Measurements from ENCODE around the gene KIF13A. TPM values are rescaled to one million over a fixed set of nuclear protein-coding genes. Genes with fewer than 3 reads are reported as not detected.

The KIF13A gene
- total RNA-seq, 1 donor from 2014 or later = 38.4 TPM

GRCh38 chr6:17974570-17975368 lies 12.7 kb downstream of the KIF13A start:
- H3K4me1 Mint-ChIP-seq (ENCODE audit: low read depth, unreplicated experiment) = peaks cover 21% of the 10 kb centered on the region
- H3K9me3 Mint-ChIP-seq (ENCODE audit: unreplicated experiment) = no peaks in the 10 kb centered on the region
- Histone ChIP-seq H3K79me2 (ENCODE audit: insufficient read depth, low read length) (peaks cover 87% of the 10 kb centered on the region), H3K9me3 (ENCODE audit: insufficient read depth, low read depth, low read length) (no peaks in the 10 kb centered on the region), H3K4me2 (ENCODE audit: low read length) (no peak overlapping the region), H3K9ac (ENCODE audit: low read length) (no peak overlapping the region), H3K27ac (ENCODE audit: low read depth, low read length) (no peak overlapping the region), H3K4me1 (ENCODE audit: insufficient read depth, low read length) (no peaks in the 10 kb centered on the region), H3K27me3 (ENCODE audit: insufficient read depth, low read length) (no peaks in the 10 kb centered on the region), H3K4me3 (ENCODE audit: insufficient read depth, low read depth, low read length) (no peak overlapping the region), H4K20me1 (ENCODE audit: insufficient read depth, low read length) (peaks cover 16% of the 10 kb centered on the region), H3K36me3 (ENCODE audit: insufficient read depth, low read length) (no peaks in the 10 kb centered on the region), H2AFZ (ENCODE audit: low read depth, low read length) (no peak overlapping the region)
- FAIRE-seq = no peak
- no peak overlapping the region for H3K27ac Mint-ChIP-seq (ENCODE audit: unreplicated experiment)
- H3K36me3 Mint-ChIP-seq (ENCODE audit: low read depth, unreplicated experiment) = no peaks in the 10 kb centered on the region
- H3K4me3 Mint-ChIP-seq (ENCODE audit: unreplicated experiment) = no peak overlapping the region
- no peaks in the 10 kb centered on the region for H3K27me3 Mint-ChIP-seq (ENCODE audit: low read depth, unreplicated experiment)
- TF ChIP-seq EZH2 (IDR thresholded peaks at IDR 0.05; ENCODE audit: insufficient read depth, low read length) = no peak
- no peak for TF ChIP-seq CTCF (IDR thresholded peaks at IDR 0.05; ENCODE audit: insufficient read depth, low read depth, low read length)
- DNase-seq (ENCODE audit: low read depth) = no peak

- peaks cover 4% of the 10 kb centered on the region for H3K36me3 Mint-ChIP-seq (ENCODE audit: low read depth, unreplicated experiment)
- Histone ChIP-seq H3K27ac (ENCODE audit: low read depth, low read length) (no peak overlapping the region), H4K20me1 (ENCODE audit: insufficient read depth, low read length) (peaks cover 19% of the 10 kb centered on the region), H3K36me3 (ENCODE audit: insufficient read depth, low read length) (no peaks in the 10 kb centered on the region), H3K4me2 (ENCODE audit: low read length) (no peak overlapping the region), H3K79me2 (ENCODE audit: insufficient read depth, low read length) (peaks cover 86% of the 10 kb centered on the region), H3K27me3 (ENCODE audit: insufficient read depth, low read length) (no peaks in the 10 kb centered on the region), H2AFZ (ENCODE audit: low read depth, low read length) (no peak overlapping the region), H3K4me3 (ENCODE audit: insufficient read depth, low read depth, low read length) (no peak overlapping the region), H3K4me1 (ENCODE audit: insufficient read depth, low read length) (peaks cover 10% of the 10 kb centered on the region), H3K9ac (ENCODE audit: low read length) (no peak overlapping the region), H3K9me3 (ENCODE audit: insufficient read depth, low read depth, low read length) (no peaks in the 10 kb centered on the region)
- H3K27me3 Mint-ChIP-seq (ENCODE audit: low read depth, unreplicated experiment) = no peaks in the 10 kb centered on the region
- H3K27ac Mint-ChIP-seq (ENCODE audit: unreplicated experiment) = peak overlapping the region; percentile 60
- H3K4me3 Mint-ChIP-seq (ENCODE audit: unreplicated experiment) = no peak overlapping the region
- no peak for TF ChIP-seq CTCF (IDR thresholded peaks at IDR 0.05; ENCODE audit: insufficient read depth, low read depth, low read length)
- no peak for TF ChIP-seq EZH2 (IDR thresholded peaks at IDR 0.05; ENCODE audit: insufficient read depth, low read length)
- no peaks in the 10 kb centered on the region for H3K9me3 Mint-ChIP-seq (ENCODE audit: unreplicated experiment)
- DNase-seq (ENCODE audit: low read depth) = no peak
- FAIRE-seq = no peak
- H3K4me1 Mint-ChIP-seq (ENCODE audit: low read depth, unreplicated experiment) = peaks cover 28% of the 10 kb centered on the region
Measured at GRCh38 chr6:17972978-17973622, 14.3 kb downstream of the KIF13A start.
